Endothelial cell of umbilical vein (primary cell): Measurements from ENCODE around the gene CELF2. TPM values are rescaled to one million over a fixed set of nuclear protein-coding genes. Genes with fewer than 3 reads are reported as not detected.
A peak's percentile ranks its signal among the peaks of the same experiment; 100 is the strongest.

Experiments used
- BruUV-seq: library from RNA; stranded (reverse); fragments of 400-500 nt; replicated peaks from 2 replicates; lab custom pipeline; 2021; lab: Mats Ljungman, UMichigan
- CTCF ChIA-PET: fragments of 300-600, 350-600 bp; sonication (Branson Sonifier 250); formaldehyde crosslinking; loops from one replicate; lab custom pipeline; 2021; ENCODE audit warnings: antibody characterized with exemption, inconsistent platforms; lab: Charles Lee
- POLR2A ChIA-PET: fragments of 300-600, 350-600 bp; sonication (Branson Sonifier 250); formaldehyde crosslinking; loops from one replicate; lab custom pipeline; 2021; ENCODE audit warnings: antibody characterized with exemption, inconsistent platforms; lab: Charles Lee
- DNase-seq: peaks from one replicate; pipeline ENCODE4 v3.0.0-alpha.2; 2011; ENCODE audit warnings: low read depth, low spot score
- FAIRE-seq: peaks from 2 replicates; lab custom pipeline; 2011; peaks lifted over from hg19 to GRCh38; lab: Jason Lieb, UNC
- H2AFZ ChIP-seq: 2 replicates; pipeline ENCODE4 v1.6.0; 2012; ENCODE audit warnings: low read depth, low read length, control low read depth, inconsistent platforms
- H3K27ac ChIP-seq: 2 replicates; pipeline ENCODE4 v1.5.1; 2011; ENCODE audit warnings: low read depth, mild to moderate bottlenecking, control low read depth, low read length, moderate library complexity; ENCODE audit not compliant: insufficient read depth
- H3K27me3 ChIP-seq, 2 experiments: 2 replicates each; pipeline versions ENCODE4 v1.6.0 to v1.6.1; 2011; ENCODE audit warnings: low read length in 2 of 2, mixed read lengths in 1 of 2; ENCODE audit not compliant: control insufficient read depth in 2 of 2, insufficient read depth in 2 of 2
- H3K36me3 ChIP-seq, 2 experiments: 2 replicates in 1 of 2; 3 replicates in 1 of 2; pipeline ENCODE4 v1.5.1; 2011; ENCODE audit warnings: low read length in 2 of 2, mild to moderate bottlenecking in 1 of 2, moderate library complexity in 1 of 2; ENCODE audit not compliant: control insufficient read depth in 2 of 2, insufficient read depth in 2 of 2; ENCODE audit errors: extremely low read depth in 1 of 2
- H3K4me1 ChIP-seq: 3 replicates; pipeline ENCODE4 v1.5.1; 2011; ENCODE audit warnings: mild to moderate bottlenecking, low read length; ENCODE audit not compliant: control insufficient read depth, insufficient read depth; ENCODE audit errors: extremely low read depth
- H3K4me2 ChIP-seq: 2 replicates; pipeline ENCODE4 v1.6.1; 2011; ENCODE audit warnings: low read length, control low read depth, mixed read lengths; ENCODE audit not compliant: insufficient read depth
- H3K4me3 ChIP-seq, 3 experiments: fragments of 200-600 bp in 1 of 3; sonication (generic), shearing (Covaris generic) in 1 of 3; replicated peaks in 1 of 3; 2 replicates each; pipeline ENCODE4 v1.5.1; 2011 to 2016; ENCODE audit warnings: control low read depth in 3 of 3, low read length in 3 of 3, mild to moderate bottlenecking in 2 of 3, inconsistent platforms in 1 of 3, low read depth in 1 of 3, moderate library complexity in 1 of 3; ENCODE audit not compliant: insufficient read depth in 1 of 3
- H3K79me2 ChIP-seq: 2 replicates; pipeline ENCODE4 v1.6.0; 2012; ENCODE audit warnings: low read length, inconsistent platforms; ENCODE audit not compliant: control insufficient read depth, insufficient read depth
- H3K9ac ChIP-seq: replicated peaks from 2 replicates; pipeline ENCODE3; 2011; ENCODE audit warnings: low read length, control low read depth; ENCODE audit not compliant: insufficient read depth; ENCODE audit errors: extremely low read depth
- H3K9me1 ChIP-seq: replicated peaks from 3 replicates; pipeline ENCODE4 v1.6.0; 2011; ENCODE audit warnings: mild to moderate bottlenecking, low read length; ENCODE audit not compliant: control insufficient read depth, insufficient read depth; ENCODE audit errors: extremely low read depth
- H3K9me3 ChIP-seq: replicated peaks from 2 replicates; pipeline ENCODE4 v1.5.1; 2012; ENCODE audit warnings: low read length, inconsistent platforms; ENCODE audit not compliant: control insufficient read depth, insufficient read depth
- H4K20me1 ChIP-seq: replicated peaks from 2 replicates; pipeline ENCODE3; 2011; ENCODE audit warnings: mild to moderate bottlenecking, low read length; ENCODE audit not compliant: control insufficient read depth, insufficient read depth; ENCODE audit errors: extremely low read depth
- CTCF ChIP-seq, 2 donors: IDR thresholded peaks; 1 replicate in 1 of 2; 2 replicates in 1 of 2; pipeline ENCODE4 v1.5.1; 2011; ENCODE audit warnings: low read length in 2 of 2, mild to moderate bottlenecking in 2 of 2, moderate library complexity in 2 of 2, control low read depth in 1 of 2, inconsistent platforms in 1 of 2, low read depth in 1 of 2; ENCODE audit not compliant: insufficient read depth in 1 of 2; ENCODE audit errors: extremely low read depth in 1 of 2
- EZH2 ChIP-seq: IDR thresholded peaks from 2 replicates; pipeline ENCODE4 v1.6.1; 2012; ENCODE audit warnings: borderline replicate concordance, low read depth, mild to moderate bottlenecking, moderate library complexity, low read length, inconsistent platforms; ENCODE audit not compliant: severe bottlenecking
- FOS ChIP-seq: IDR thresholded peaks from 2 replicates; pipeline ENCODE4 v1.6.1; 2011; ENCODE audit warnings: mild to moderate bottlenecking, low read length, moderate library complexity, borderline replicate concordance; ENCODE audit not compliant: insufficient read depth
- GATA2 ChIP-seq: IDR thresholded peaks from 2 replicates; pipeline ENCODE4 v1.7.0; 2011; ENCODE audit warnings: low read depth, mild to moderate bottlenecking, moderate library complexity, mixed read lengths, low read length; ENCODE audit not compliant: insufficient read length, insufficient read depth
- JUN ChIP-seq: IDR thresholded peaks from 2 replicates; pipeline ENCODE4 v1.6.1; 2011; ENCODE audit warnings: borderline replicate concordance, low read depth; ENCODE audit not compliant: insufficient read length, insufficient read depth
- MAX ChIP-seq: IDR thresholded peaks from 2 replicates; pipeline ENCODE4 v1.6.1; 2011; ENCODE audit not compliant: insufficient read depth, insufficient read length
- MYC ChIP-seq: IDR thresholded peaks from one replicate; pipeline ENCODE4 v1.6.1; 2011; ENCODE audit warnings: mild to moderate bottlenecking, low read depth, low read length
- POLR2A ChIP-seq: IDR thresholded peaks from 2 replicates; pipeline ENCODE4 v1.6.1; 2012; ENCODE audit warnings: low read depth, mild to moderate bottlenecking, control low read depth, low read length
- POLR2AphosphoS5 ChIP-seq: IDR thresholded peaks from 2 replicates; pipeline ENCODE4 v1.6.1; 2012; ENCODE audit warnings: low read depth, mild to moderate bottlenecking, control low read depth, low read length, moderate library complexity; ENCODE audit not compliant: insufficient read depth
- dilution Hi-C: fragments of 300-500 bp; cut with MboI; formaldehyde crosslinking; loops from one replicate; pipeline ENCODE4 v1.15.0; 2019; ENCODE audit warnings: low sequenced_read_pairs; ENCODE audit not compliant: extremely low pct_ligation_motif_present
- intact Hi-C: fragments of 100-400 bp; cut with micrococcal nuclease; formaldehyde crosslinking; loops from one replicate; pipeline ENCODE4 v1.10.0; 2022
- polyA plus RNA-seq, 4 experiments: library from polyadenylated mRNA; depleted of rRNA in 3 of 4; stranded (reverse) in 3 of 4; unstranded in 1 of 4; fragments of >200 nt; gene quantifications; 2 replicates each; pipeline versions ENCODE4 v1.2.1 to v1.2.3, GENCODE V29; 2011 to 2012; ENCODE audit warnings: missing spikeins in 1 of 4
- total RNA-seq: library from RNA; stranded (reverse); gene quantifications from 2 replicates; pipeline ENCODE4 v1.2.3, GENCODE V29; 2021

CELF2 gene
- total and polyA plus RNA-seq, 2 donors (not counting 3 experiments of a cell fraction or from before 2014, with no cell fraction given): 21.6 to 42.6 TPM

GRCh38 chr10:11336722-11337162, 319.1 kb downstream of the CELF2 start:
- Histone ChIP-seq H2AFZ (no peak overlapping the region), H3K4me1 (no peaks in the 10 kb centered on the region), H3K9me3 (no peaks in the 10 kb centered on the region), H3K4me3 (no peak overlapping the region), H3K27ac (no peak overlapping the region), H3K4me2 (no peak overlapping the region), H4K20me1 (no peaks in the 10 kb centered on the region), H3K9me1 (no peaks in the 10 kb centered on the region), H3K9ac (no peak overlapping the region), H3K36me3 (no peaks in the 10 kb centered on the region), H3K79me2 (no peaks in the 10 kb centered on the region), H3K27me3 (no peaks in the 10 kb centered on the region)
- BruUV-seq: no TSS peak
- CTCF ChIA-PET: interaction anchor here (1.1 to 1.2 kb wide), 2 partner anchors 67 to 88 kb away, joined by 3 read pairs; no protein-coding TSS in a partner anchor
- DNase-seq: peak; percentile 48
- intact Hi-C loops: no loop called here
- dilution Hi-C loops: no loop called here
- POLR2A ChIA-PET: no interaction called here
- TF ChIP-seq MAX (no peak), POLR2AphosphoS5 (no peak), POLR2A (no peak), CTCF (IDR thresholded peaks at IDR 0.05; ENCODE audit: extremely low read depth in 1 of 2, insufficient read depth in 1 of 2, low read depth in 1 of 2, low read length in 2 of 2) (no peak), JUN (no peak), MYC (no peak), FOS (no peak), GATA2 (no peak), EZH2 (no peak)
- FAIRE-seq: peak; percentile 64
